Thyroid gland (tissue), 4 donors: Measurements from ENCODE around the gene STK24.

ENCODE experiments used
- POLR2A ChIP-seq, 2 donors: fragments of 450-650 bp; IDR thresholded peaks; one replicate each; pipeline ENCODE4 v1.6.1; 2017; ENCODE audit warnings: antibody characterized with exemption in 2 of 2, mild to moderate bottlenecking in 2 of 2, moderate library complexity in 1 of 2
- TF ChIP-seq, protein P1 (sequence below), 6 experiments: fragments of 200-600 bp in 3 of 6; fragments of 450-650 bp in 3 of 6; sonication (generic) in 3 of 6; IDR thresholded peaks; one replicate each; pipeline ENCODE4 v1.5.1; 2016 to 2019; ENCODE audit warnings: antibody characterized with exemption in 6 of 6, mild to moderate bottlenecking in 2 of 6, inconsistent platforms in 1 of 6, moderate library complexity in 1 of 6

DNA sequence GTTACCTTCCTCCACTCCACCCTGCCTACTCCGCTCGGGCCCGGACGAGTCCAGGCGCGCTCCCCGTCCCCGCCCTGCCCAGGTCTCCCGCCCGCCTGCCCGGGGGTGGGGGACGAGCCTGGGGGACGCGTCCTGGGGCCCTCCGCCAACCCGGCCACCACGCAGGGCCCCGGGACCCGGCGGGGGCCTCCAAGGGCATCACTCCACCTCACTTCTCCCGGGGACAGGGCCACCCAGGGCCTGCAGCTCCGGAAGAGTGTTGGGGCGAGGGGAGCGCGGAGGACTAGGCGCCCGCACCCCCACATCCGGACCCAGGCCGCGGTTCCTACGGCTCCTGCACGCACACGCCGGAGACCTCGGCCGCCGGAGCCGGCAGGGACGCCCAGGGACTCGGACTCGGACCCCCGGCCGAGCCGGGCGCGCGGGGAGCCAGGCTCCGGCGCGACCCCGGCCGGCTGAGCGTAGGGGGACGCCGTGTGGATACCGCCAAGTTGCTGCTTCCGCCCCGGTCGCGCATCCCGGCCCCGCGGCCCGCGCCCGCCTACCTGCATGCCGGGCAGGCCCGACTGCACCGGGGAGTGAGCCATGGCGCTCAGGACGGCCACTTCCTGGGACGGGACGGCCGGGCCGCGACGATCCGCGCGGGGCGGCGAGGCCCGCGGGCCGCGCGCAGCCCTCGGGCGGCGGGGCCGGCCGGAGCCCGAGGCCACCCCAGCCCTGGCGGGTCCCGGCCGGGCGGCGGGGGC lies 534 bp downstream of the STK24 start:
- TF ChIP-seq, protein P1, sequence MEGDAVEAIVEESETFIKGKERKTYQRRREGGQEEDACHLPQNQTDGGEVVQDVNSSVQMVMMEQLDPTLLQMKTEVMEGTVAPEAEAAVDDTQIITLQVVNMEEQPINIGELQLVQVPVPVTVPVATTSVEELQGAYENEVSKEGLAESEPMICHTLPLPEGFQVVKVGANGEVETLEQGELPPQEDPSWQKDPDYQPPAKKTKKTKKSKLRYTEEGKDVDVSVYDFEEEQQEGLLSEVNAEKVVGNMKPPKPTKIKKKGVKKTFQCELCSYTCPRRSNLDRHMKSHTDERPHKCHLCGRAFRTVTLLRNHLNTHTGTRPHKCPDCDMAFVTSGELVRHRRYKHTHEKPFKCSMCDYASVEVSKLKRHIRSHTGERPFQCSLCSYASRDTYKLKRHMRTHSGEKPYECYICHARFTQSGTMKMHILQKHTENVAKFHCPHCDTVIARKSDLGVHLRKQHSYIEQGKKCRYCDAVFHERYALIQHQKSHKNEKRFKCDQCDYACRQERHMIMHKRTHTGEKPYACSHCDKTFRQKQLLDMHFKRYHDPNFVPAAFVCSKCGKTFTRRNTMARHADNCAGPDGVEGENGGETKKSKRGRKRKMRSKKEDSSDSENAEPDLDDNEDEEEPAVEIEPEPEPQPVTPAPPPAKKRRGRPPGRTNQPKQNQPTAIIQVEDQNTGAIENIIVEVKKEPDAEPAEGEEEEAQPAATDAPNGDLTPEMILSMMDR (IDR thresholded peaks at IDR 0.05), result no peak
- TF ChIP-seq POLR2A (IDR thresholded peaks at IDR 0.05), result peak in 1 of 2 donors; percentile 49
